UCSD-AML1 (cell line): ENCODE data around the gene PPM1N.
A peak's percentile ranks its signal among the peaks of the same experiment; 100 is the strongest.
"Not testable (repeated sequence)": the region's sequence is repeated elsewhere in the genome, so short reads cannot be mapped to it uniquely, and the experiment has no call there.

ENCODE experiments used
- DNase-seq: peaks from one replicate; lab custom pipeline; 2025; ENCODE audit not compliant: unreplicated experiment; lab: John Stamatoyannopoulos, UW

PPM1N gene

DNA sequence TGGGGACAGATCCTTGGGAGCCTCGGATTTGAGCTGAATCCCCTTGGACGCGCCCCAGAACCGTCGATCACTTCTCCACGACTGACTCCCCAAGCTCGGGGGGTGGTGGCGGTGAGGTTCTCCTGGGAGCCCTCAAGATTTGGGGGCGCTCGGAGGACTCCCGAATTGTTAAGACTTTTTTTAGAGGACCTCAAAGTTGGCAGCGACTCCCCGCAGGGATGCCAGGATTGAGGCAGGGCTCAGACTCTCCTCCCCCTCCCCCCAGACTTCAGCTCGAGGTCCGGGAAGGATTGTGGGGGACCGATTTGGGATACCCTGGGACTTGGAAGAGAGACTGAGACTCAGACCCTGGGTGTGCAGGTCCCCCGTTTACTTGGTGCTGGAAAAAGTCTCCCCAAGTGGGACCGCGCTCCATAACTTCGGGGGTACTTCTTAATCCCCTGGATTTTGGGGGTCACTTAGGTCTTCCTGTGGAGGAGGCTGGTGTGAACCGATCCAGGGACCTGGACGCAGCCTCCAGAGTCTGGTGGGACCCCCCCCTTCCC, 9.7 kb downstream of the PPM1N start:
- DNase-seq: no peak

DNA sequence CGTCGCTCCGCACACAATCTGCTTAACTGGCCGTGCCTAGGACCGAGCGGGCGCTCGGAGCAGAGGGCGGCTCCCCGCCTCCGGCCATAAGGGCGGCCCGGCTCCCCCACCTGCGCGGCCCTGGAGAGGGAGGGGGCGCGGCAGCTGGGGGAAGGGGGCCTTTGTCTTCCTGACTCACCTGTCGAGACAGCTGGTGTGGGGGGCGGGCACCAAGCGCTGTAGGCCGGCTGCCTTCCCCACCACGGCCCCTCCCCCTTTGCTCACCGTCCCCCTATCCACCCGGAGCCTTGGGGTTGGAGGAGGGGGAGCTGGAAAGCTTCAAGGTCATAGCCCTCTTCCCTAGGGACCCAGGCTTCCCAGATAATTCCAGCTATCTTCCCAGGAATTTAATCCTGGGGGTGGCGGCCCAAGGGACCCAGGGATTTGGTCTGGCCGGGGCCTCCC, 10.2 kb downstream of the PPM1N start:
- DNase-seq: peak; percentile 50

DNA sequence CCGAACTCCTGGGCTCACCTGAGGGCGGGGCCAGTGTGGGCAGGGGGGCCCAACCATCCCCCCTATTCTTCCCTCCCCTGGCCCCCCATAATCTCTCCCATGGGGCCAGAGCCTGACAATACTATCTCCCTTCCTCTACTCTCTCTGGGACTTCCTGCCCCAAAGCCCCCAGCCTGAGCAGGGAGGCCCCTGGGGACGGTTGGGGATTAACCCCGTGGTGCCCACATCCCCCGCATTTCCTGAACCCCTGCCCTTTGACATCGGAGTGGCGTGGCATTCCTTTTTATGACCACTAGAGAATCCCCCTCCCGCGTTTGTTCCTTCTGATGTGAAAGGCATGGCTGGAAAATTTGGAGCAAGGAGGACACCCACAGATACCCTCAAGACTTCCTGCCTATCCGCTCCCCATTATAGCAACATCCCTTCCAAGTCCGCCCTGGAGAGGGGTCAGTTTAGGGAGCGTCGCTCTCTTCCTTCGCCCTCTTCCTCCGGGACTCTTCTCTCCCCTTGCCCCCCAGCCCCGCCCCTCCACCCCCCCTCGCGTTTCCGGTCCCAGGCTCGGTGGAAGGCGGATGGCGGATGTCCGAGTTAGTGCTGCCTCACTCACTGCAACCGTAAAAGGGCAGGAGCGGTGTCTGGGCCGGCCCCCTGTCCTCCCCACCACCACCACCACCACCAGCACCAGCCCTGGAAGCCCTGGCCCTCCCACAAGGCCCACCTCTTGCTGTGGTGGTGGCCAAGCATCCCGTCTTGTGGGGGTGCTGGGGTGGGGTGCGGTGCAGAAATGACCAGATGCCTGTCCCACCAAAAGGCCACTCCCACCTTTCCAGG, 10.8 kb downstream of the PPM1N start:
- DNase-seq: peak; percentile 88

DNA sequence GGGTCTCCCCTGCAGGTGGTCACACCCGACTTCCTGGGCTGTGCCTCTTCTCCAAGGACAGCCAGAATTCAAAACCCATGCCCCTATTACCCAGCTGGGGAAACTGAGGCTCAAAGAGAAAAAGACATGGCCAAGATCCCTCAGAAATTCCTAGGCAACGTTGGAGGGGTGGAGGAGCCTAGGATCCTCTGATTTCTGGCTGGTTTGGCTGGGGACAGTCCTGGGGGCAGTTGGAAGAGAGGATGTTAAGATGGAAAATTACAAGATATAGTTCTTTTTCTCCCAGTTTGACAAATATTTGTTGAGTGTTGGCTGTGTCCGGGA, 11.4 kb downstream of the PPM1N start:
- DNase-seq: no peak

DNA sequence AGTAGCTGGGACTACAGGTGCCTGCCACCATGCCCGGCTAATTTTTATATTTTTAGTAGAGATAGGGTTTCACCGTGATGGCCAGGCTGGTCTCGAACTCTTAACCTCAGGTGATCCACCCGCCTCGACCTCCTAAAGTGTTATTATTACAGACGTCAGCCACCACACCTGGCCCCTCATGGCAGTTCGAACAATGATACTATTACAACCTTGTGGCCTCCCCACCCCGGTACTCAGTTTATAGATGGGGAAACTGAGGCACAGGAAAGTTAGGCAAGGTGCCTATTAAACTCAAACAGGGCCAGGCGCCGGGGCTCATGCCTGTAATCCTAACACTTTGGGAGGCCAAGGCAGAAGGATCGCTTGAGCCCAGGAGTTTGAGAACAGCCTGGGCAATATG, 12.1 kb downstream of the PPM1N start:
- not testable (repeated sequence) for DNase-seq

DNA sequence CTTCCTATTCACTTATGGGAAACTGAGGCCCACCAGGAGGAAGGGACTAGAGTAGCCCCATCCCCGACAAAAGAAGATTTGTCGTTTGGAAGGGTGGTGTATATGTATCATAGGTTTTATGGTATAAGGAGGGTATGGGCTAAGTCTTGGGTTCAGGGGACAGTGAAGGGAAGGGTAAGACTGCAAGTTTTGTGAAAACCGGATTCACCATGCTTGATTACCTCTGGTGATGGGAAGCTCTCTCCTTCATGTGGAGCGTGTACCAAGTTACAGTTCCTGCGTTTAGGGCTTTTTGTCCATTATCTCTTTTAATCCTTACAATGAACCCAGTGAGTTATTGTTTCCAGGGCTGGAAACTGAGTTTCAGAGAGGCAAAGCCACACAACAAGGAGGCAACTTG, 12.8 kb downstream of the PPM1N start:
- no peak for DNase-seq

DNA sequence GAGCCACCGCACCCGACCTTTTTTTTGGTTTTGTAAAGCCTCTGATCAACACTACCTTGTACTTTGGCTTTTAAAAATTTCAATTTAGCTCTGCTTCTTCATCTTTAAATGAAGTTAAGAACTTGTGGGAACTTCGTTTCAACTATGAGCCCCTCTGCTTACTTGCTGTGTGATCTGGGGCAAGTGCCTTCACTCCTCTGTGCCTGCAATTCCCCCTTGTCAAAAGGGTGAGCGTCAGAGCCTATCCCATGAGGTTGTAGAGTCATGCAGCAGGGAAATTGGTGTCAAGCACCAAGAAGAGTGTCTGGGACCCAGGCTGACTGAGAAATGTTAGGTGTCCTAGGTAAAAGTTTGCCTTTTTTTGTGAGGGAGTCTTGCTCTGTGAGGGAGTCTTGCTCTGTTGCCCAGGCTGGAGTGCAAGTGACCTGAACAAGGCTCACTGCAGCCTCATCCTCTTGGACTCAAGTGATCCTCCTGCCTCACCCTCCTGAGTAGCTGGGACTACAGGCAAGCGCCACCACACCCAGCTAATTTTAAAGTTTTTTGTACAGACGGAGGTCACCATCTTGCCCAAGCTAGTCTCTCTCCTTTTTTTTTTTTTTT, 14.7 kb downstream of the PPM1N start:
- DNase-seq: no peak

DNA sequence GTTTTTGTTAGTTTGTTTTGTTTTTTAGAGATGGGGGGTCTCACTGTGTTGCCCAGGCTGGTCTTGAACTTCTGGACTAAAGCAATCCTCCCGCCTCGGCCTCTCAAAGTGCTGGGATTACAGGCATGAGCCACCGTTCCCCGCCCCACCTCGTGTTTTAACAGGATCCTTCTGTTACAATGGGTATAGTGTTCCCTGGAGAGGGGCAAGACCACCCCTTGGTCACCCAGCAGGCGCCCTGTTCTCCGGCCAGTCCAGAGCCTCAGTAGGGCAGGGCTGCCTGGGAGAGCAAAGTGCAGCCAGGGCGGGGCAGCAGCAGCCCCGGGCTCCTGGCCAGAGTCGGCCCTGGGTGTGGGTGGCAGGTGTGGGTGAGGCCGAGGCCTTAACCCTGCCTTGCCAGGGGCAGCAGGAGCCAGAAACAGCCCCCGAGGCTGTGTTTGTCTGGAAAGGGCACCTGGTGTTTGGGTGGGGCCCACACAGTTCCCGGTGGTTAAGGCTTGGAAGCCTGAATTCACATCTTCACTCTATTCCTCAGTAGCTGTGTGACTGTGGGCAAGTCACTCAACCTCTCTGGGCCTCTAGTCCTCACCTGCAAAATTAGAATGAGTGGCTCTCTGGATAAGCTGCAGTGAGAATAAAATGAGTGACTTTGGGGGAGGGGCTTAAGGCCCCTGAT, 16.3 kb downstream of the PPM1N start:
- DNase-seq: no peak

DNA sequence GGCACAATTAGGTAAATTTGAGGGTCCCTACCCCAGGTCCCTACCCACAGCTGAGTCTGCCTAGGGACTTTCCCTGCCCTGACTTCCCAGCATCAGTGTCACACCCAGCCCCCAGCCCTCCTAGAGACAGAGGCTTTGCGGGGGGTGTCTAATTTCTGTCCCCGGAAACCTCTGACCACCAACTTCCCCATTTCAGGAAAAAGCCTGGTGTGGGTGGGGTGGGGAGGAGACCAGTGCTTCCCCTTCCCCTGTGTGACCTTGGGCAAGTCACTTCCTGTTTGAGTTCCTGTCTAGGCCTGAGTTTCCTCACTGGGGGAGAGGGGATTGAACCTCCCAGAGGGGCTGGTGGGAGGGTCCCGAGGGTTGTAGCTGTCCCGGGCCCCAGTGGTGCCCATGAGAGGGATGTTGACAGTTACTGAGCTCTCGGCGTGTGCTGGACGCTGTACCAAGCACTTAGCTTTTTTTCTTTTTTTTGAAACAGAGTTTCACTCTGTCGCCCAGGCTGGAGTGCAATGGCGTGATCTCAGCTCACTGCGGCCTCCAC, 16.9 kb downstream of the PPM1N start:
- peak; percentile 89 for DNase-seq

DNA sequence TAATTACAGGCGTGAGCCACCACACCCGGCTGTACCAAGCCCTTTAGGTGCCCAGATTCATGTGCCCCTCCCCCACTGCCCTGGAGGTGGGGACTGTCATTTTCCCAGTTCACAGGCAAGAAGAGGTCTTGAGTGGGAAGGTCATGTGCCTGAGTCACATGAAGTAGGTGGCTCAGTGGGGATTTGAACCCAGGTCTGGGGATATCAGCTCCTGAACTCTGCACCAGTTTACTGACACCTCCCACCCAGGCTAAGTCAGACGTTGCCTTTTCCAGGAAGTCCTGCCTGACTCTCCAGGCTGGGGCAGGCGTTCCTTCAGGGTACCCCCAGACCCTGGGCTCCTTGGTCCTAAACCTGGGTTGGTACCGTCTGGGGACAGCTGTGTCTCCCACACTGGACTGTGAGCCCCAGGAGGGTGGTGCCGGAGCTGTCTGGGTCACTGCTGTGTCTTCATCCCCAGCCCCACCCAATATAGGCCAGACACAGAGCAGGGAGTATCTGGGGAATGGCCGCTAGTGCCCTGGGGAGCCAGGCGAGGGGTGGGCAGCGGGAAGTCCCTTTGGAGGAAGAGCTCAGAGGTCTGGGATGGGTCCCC, 17.7 kb downstream of the PPM1N start:
- DNase-seq: no peak

DNA sequence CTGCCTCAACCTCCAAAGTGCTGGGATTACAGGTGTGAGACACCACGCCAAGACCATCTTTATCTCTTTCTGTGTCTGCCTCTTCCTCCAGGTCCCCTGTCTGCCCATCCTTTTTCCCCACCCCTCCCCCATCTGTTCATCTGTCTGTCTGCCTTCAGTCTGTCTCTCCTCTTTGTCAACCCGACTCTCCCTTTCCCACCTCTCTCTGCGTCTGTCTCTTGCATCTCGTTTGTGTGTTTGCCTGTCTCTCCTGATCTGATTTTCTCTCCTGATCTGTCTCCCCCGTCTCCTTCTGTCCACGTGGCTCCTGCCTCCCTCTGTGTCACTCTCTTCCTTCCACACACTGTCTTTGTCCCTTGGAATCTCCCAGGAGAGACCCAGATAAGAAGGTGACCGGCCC, 19.0 kb downstream of the PPM1N start:
- no peak for DNase-seq

DNA sequence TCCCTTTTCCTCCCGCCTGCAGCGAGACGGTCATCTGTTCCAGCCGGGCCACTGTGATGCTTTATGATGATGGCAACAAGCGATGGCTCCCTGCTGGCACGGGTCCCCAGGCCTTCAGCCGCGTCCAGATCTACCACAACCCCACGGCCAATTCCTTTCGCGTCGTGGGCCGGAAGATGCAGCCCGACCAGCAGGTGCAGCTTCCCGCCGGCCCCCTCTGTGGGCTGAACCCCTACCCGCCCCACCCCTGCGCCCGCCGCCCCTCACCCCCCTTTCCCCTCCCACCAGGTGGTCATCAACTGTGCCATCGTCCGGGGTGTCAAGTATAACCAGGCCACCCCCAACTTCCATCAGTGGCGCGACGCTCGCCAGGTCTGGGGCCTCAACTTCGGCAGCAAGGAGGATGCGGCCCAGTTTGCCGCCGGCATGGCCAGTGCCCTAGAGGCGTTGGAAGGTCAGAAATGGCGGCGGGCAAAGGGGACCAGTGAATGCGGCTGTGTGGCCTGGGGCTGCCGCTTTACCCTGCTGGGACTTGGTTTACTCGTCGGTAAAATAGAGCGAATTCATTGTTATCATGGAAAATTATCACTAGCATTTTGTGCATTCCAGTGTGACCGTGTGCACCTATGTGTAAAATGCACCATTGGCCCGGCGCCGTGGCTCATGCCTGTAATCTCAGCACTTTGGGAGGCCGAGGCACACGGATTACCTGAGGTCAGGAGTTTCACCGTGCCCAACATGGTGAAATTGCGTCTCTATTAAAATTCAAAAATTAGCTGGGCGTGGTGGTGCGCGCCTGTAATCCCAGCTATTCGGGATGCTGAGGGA, 19.6 kb downstream of the PPM1N start:
- DNase-seq: no peak

DNA sequence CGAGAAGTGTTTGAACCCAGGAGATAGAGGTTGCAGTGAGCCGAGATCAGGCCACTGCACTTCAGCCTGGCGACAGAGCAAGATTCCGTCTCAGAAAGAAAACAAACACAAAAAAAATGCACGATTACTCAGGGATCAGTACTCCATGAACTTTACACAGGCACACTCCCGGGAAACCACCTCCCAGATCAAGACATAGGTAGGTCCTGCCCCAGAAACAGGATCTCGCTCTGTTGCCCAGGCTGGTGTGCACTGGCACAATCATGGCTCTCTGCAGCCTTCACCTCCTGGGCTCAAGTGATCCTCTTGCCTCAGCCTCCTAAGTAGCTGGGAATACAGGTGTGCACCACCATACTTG, 20.2 kb downstream of the PPM1N start:
- no peak for DNase-seq

DNA sequence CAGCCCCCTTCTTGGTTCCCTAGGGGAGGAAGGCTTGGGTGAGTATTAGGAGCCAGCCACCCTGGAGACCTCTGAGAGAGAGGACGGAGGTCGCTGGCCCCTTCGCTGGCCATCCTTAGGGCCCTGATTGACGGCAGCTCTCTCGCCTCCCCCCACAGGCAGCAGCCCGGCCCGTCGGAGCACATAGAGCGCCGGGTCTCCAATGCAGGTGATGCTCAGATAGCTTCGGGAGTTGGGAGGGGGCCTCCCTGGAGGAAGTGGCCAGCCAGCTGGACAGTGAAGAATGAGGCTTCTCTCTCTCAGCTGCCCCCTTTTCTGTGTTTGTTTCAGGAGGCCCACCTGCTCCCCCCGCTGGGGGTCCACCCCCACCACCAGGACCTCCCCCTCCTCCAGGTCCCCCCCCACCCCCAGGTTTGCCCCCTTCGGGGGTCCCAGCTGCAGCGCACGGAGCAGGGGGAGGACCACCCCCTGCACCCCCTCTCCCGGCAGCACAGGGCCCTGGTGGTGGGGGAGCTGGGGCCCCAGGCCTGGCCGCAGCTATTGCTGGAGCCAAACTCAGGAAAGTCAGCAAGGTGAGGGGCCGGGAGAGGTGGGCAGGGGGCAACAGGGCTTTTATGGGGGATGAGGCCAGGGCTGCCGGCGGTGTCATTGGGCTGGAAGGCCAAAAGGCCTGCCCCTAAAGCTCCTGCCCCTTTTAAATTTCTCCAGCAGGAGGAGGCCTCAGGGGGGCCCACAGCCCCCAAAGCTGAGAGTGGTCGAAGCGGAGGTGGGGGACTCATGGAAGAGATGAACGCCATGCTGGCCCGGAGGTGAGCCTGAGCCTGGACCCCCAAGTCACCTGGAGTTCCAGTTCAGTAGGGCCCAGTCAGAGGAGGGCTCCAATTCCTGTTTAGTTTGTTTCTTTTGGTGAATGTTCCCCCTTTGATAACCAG, 24.0 kb downstream of the PPM1N start:
- no peak for DNase-seq

DNA sequence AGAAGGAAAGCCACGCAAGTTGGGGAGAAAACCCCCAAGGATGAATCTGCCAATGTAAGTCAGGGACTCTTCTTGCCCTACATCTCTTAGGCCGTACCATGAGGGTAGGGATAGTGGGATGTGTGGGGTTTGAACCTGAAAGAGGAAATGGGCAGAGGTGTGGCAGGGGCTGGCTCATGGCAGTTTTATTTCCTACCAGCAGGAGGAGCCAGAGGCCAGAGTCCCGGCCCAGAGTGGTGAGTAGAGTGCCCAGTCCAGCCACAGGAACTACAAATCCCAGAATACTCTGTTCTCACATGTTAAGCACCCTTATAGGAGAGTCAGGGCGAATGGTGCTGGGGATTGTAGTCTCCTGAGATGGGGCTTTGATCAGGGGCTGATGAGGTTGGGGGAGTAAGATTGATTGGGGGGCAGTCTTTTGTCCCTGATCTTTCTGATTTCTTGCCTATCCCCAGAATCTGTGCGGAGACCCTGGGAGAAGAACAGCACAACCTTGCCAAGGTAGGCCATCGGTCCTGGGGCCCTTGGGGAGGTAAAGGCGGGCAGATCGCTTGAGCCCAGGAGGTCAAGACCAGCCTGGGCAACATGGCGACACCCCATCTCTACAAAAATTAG, 25.5 kb downstream of the PPM1N start:
- peak; percentile 68 for DNase-seq

DNA sequence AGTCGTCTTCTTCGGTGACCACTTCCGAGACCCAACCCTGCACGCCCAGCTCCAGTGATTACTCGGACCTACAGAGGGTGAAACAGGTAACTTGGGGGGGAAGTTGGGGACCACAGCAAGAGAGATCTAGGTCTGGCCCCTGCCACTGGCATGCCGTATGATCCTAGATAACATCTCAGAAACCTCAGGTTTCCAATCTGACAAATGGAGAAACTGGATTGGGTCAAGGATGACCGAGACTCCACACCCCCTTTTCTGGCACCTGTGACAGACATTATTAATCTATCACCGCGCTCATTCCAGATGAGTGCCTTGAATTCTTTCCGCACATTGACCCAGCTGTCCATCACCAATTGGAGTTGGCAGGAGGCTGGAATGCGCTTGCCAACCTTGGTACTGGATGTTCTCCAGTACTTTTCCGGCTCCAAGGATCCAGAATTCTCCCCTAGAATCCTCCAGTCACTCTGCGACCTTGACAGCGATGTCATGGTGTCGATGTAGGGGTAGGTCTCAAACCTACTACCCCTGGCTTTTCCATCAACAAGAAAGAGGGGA, 26.4 kb downstream of the PPM1N start:
- no peak for DNase-seq

DNA sequence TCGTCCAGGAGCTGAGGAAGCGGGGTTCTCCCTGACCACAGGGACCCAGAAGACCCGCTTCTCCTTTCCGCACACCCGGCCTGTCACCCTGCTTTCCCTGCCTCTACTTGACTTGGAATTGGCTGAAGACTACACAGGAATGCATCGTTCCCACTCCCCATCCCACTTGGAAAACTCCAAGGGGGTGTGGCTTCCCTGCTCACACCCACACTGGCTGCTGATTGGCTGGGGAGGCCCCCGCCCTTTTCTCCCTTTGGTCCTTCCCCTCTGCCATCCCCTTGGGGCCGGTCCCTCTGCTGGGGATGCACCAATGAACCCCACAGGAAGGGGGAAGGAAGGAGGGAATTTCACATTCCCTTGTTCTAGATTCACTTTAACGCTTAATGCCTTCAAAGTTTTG, 27.9 kb downstream of the PPM1N start:
- peak; percentile 42 for DNase-seq

DNA sequence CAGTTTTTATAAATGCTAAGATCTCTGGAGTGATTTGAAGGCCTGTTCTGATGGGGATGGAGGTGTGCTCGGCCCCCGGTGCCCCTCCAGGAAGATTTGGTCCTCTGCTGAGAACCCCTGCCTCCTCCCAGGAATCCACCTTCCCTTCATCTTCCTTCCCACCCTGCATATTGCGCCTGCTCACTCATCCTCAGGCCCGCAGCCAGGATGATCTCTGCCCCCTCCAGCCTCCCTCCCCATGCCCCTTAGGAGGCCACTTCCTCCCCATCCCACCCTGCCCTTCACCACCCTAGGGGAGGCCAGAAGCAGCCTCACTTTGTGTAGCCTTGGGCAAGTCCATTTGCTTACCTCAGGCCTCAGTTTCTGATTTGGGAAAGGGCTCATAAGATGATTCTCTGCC, 28.7 kb downstream of the PPM1N start:
- DNase-seq: no peak

DNA sequence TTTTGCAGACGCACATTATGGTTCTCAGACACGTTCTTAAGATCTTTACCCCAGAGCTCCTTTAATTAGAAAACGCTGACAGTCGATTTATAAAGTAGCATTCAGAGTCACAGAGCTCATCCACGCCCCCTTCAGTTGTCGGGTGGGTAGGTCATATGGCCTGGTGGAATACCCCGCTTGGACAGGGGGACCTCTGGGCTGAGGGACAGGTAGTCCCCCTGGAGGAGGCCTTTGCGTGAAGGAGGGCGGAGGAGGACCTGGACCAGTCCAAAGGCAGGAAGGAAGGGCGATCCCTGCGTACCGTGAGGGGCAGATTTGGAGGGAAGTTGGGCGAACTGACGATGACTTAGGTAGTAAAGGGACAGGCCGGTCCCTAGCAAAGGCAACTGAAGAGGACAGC, 29.5 kb downstream of the PPM1N start:
- no peak for DNase-seq
